Activated naive CD4-positive, alpha-beta T cell treated with anti-CD3 and anti-CD28 coated beads for 36 hours (primary cell): Measurements from ENCODE around the gene ADCY7. TPM values are rescaled to one million over a fixed set of nuclear protein-coding genes. Genes with fewer than 3 reads are reported as not detected.

Source experiments
- CTCF ChIA-PET: fragments of 350-600 bp; sonication (Branson Sonifier 250); formaldehyde crosslinking; loops from one replicate; lab custom pipeline; 2021; ENCODE audit warnings: antibody characterized with exemption; lab: Charles Lee
- DNase-seq: peaks from one replicate; pipeline ENCODE4 v3.0.0-alpha.2; 2020
- H3K27ac Mint-ChIP-seq: one replicate; pipeline ENCODE4 v1.8.0; 2021; ENCODE audit warnings: mild to moderate bottlenecking, mixed read lengths
- H3K27me3 Mint-ChIP-seq: one replicate; pipeline ENCODE4 v1.8.0; 2021; ENCODE audit warnings: low read depth, mixed read lengths
- H3K36me3 Mint-ChIP-seq: one replicate; pipeline ENCODE4 v1.8.0; 2021; ENCODE audit warnings: low read depth, mixed read lengths
- H3K4me1 Mint-ChIP-seq: one replicate; pipeline ENCODE4 v1.8.0; 2021; ENCODE audit warnings: low read depth, mixed read lengths
- H3K4me3 Mint-ChIP-seq: one replicate; pipeline ENCODE4 v1.8.0; 2021; ENCODE audit warnings: mild to moderate bottlenecking, moderate library complexity, mixed read lengths
- H3K9me3 Mint-ChIP-seq: one replicate; pipeline ENCODE4 v1.8.0; 2021; ENCODE audit warnings: mixed read lengths
- intact Hi-C: fragments of 100-400 bp; cut with micrococcal nuclease; formaldehyde crosslinking; loops from one replicate; pipeline ENCODE4 v1.15.1; 2023
- total RNA-seq, 2 experiments: library from RNA; stranded (reverse); gene quantifications; one replicate each; pipeline ENCODE4 v1.2.3, GENCODE V29; 2021

The ADCY7 gene
- total RNA-seq, 2 experiments from 2014 or later, result 73.4 to 89.6 TPM

DNA sequence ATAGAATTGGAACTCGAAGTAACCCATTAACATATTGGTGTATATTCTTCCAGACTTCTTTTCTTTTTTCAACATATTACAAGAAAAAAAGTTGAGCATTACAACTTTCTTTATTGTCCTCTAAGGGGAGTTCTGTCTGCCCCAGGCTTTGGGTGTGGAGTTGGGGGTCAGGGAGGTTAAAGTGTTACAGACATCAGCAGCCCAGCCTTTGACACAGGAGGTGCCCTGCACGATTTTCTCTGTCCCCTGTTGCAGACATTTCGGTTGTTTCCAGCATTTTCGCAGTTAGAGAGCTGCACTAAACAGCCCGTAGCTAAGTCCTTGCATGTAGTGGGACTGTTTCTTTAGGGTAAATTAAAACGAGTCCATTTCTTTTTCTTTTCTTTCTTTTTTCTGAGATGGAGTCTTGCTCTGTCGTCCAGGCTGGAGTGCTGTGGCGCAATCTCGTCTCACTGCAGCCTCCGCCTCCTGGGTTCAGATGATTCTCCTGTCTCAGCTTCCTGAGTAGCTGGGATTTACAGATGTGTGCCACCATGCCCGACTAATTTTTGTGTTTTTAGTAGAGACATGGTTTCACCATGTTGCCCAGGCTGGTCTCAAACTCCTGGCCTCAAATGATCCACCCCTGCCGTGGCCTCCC is 13.4 kb upstream of the ADCY7 start:
- Mint-ChIP-seq H3K27ac (no peak overlapping the region), H3K9me3 (peaks cover 2% of the 10 kb centered on the region), H3K36me3 (no peaks in the 10 kb centered on the region), H3K4me3 (no peak overlapping the region), H3K4me1 (no peaks in the 10 kb centered on the region), H3K27me3 (no peaks in the 10 kb centered on the region)
- no peak for DNase-seq
- intact Hi-C loops, result no loop called here
- CTCF ChIA-PET, result interaction anchor here (0.9 to 1.5 kb wide), 3 partner anchors 8 to 43 kb away, joined by 3 to 4 read pairs (median 4); no protein-coding TSS in a partner anchor

DNA sequence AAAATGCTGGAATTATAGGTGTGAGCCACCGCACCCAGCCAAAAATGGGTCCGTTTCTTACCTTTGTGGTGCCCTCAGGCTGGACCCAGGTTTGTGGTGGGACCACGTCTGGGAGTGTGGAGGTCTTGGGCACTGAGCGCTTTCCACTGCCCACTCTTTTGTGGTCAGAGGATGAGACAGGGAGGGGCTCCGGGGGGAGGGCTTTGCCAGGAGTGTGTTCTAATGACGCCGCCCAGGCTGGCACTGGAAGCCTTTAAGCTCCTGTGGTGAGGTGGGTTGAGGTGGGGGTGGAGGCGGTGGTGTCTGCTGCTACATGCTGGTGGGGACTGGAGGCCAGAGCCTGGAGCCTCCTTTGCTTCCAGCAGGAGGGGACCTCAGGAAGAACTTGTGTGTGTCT is 12.8 kb upstream of the ADCY7 start:
- intact Hi-C loops, result no loop called here
- H3K4me1 Mint-ChIP-seq, result no peaks in the 10 kb centered on the region
- CTCF ChIA-PET, result no interaction called here
- H3K9me3 Mint-ChIP-seq, result peaks cover 2% of the 10 kb centered on the region
- no peak overlapping the region for H3K4me3 Mint-ChIP-seq
- no peaks in the 10 kb centered on the region for H3K27me3 Mint-ChIP-seq
- no peaks in the 10 kb centered on the region for H3K36me3 Mint-ChIP-seq
- H3K27ac Mint-ChIP-seq, result no peak overlapping the region
- DNase-seq, result no peak

DNA sequence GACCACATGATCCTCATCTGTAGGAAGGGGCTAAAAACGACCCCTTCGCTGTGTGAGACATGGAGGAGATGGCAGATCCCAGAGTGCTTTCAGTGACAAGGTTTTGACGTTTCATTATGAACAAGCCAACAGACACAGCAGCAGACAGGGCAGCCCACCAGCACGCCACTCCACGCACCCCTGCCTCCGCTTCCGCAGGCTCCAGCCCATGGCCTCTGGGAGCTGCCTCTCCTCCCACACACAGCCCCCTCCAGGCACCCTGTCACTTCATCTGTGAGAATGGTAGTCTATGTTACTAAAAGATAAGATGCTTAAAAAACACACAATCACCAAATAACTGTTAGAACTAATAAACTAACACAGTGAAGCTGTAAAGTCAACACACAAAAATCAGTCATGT is 12.3 kb upstream of the ADCY7 start:
- no peaks in the 10 kb centered on the region for H3K4me1 Mint-ChIP-seq
- CTCF ChIA-PET, result interaction anchor here (0.6 to 2.0 kb wide), 3 partner anchors 22 to 103 kb away, joined by 3 to 6 read pairs (median 4); no protein-coding TSS in a partner anchor
- H3K27ac Mint-ChIP-seq, result no peak overlapping the region

DNA sequence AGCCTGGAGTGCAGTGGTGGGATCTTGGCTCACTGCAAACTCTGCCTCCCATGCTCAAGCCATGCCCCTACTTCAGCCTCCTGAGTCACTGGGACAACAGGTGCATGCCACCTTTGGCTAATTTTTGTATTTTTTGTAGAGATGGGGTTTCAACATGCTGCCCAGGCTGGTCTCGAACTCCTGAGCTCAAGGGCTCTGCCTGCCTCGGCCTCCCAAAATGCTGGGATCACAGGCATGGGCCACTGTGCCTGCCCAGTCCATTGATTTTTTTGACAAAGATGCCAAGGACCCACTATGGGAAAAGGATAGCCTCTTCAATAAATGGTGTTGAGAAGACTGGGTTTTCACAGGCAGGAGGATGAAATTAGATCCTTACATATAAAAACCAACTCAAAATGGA is 10.8 kb upstream of the ADCY7 start:
- CTCF ChIA-PET, result interaction anchor here (0.6 to 2.0 kb wide), 4 partner anchors 71 to 605 kb away, joined by 3 to 6 read pairs (median 4); no protein-coding TSS in a partner anchor
- Mint-ChIP-seq H3K4me1 (peaks cover 10% of the 10 kb centered on the region), H3K36me3 (no peaks in the 10 kb centered on the region), H3K9me3 (peaks cover 2% of the 10 kb centered on the region), H3K27ac (no peak overlapping the region), H3K27me3 (no peaks in the 10 kb centered on the region), H3K4me3 (no peak overlapping the region)
- intact Hi-C loops, result no loop called here
- DNase-seq, result no peak

More for the DNA sequence above, 12.3 kb upstream of the ADCY7 start:
- intact Hi-C loops, result no loop called here
- H3K27me3 Mint-ChIP-seq, result no peaks in the 10 kb centered on the region
- no peaks in the 10 kb centered on the region for H3K36me3 Mint-ChIP-seq
- DNase-seq, result no peak
- H3K4me3 Mint-ChIP-seq, result no peak overlapping the region
- H3K9me3 Mint-ChIP-seq, result peaks cover 2% of the 10 kb centered on the region

DNA sequence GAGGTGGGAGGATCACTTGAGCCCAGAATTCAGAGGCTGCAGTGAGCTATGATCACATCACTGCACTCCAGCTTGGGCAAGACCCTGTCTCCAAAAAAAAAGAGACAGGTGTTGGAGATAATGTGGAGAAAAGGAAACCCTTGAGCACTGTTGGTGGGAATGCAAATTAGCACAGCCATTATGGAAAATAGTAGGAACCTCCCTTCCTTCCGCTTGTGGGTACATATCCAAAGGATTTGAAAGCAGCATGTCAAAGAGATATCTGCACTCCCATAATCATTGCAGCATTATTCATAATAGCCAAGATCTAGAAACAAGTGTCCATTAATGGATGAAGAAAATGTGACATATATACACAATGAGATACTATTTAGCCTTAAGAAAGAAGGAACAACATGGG is 9.7 kb upstream of the ADCY7 start:
- DNase-seq, result no peak
- H3K4me3 Mint-ChIP-seq, result no peak overlapping the region
- intact Hi-C loops, result no loop called here
- H3K9me3 Mint-ChIP-seq, result peaks cover 2% of the 10 kb centered on the region
- H3K4me1 Mint-ChIP-seq, result peaks cover 10% of the 10 kb centered on the region
- no peak overlapping the region for H3K27ac Mint-ChIP-seq
- no peaks in the 10 kb centered on the region for H3K27me3 Mint-ChIP-seq
- H3K36me3 Mint-ChIP-seq, result no peaks in the 10 kb centered on the region
- CTCF ChIA-PET, result no interaction called here

DNA sequence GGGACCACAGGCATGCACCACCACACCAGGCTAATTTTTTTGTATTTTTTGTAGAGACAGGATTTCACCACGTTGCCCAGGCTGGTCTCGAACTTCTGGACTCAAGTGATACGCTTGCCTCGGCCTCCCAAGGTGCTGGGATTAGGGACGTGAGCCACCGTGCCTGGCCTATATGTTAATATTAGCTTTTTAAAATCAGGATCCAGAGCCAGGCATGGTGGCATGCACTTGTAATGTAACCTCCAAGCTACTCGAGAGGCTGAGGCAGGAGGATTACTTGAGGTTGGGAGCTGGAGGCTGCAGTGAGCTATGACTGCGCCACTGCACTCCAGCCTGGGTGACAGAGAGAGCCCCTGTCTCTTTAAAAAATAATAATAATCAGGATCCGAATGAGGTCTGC is 8.5 kb upstream of the ADCY7 start:
- no peak for DNase-seq
- H3K4me3 Mint-ChIP-seq, result no peak overlapping the region
- H3K4me1 Mint-ChIP-seq, result peaks cover 10% of the 10 kb centered on the region
- peaks cover 3% of the 10 kb centered on the region for H3K27me3 Mint-ChIP-seq
- H3K36me3 Mint-ChIP-seq, result no peaks in the 10 kb centered on the region
- no peak overlapping the region for H3K27ac Mint-ChIP-seq
- CTCF ChIA-PET, result interaction anchor here (0.6 to 1.6 kb wide), 3 partner anchors 47 to 234 kb away, joined by 4 to 5 read pairs (median 4); no protein-coding TSS in a partner anchor
- intact Hi-C loops, result no loop called here
- peaks cover 2% of the 10 kb centered on the region for H3K9me3 Mint-ChIP-seq

DNA sequence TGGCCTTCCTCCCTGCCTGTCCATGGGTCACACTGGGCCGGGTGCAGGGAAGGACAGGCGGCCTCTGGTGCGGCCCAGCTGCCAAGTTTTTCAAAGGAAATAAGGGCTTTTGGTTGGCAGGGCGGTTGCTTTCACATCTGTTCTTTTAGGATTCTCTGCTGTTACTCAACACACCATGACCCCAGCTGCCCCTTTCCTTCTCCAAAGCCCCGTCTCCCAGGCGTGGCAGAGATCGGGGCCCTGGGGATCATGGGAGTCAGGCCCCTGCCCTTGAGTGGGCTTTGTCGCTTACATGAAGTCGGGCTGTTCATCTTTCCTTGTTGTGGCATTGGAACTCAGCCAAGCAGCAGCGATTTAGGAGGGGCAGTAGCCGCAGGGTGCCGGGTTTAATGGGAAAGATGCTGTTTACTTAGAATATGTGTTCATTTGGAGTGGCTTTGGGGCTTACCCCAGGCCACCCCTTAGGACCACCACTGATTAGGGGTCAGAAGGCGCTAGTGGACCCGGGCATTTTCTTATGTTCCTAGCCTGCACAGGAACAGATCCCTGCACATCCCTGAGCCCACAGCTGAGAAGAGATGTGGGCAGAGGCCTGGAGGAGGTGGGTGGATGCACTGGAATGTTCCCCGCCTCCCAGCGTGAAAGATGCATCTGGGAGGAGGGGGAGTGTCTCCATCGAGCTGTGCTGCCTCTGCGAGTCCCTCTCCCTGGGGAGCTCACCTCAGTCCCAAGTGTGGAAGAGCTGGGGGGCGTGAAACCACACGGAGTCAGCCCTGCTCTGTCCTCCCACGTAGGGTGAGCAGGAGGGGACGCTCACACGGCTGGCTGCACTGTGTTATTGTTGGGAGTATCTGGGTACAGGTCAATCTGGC is 6.8 kb upstream of the ADCY7 start:
- peaks cover 3% of the 10 kb centered on the region for H3K27me3 Mint-ChIP-seq
- no peak overlapping the region for H3K27ac Mint-ChIP-seq
- H3K36me3 Mint-ChIP-seq, result no peaks in the 10 kb centered on the region
- no peak for DNase-seq
- H3K4me3 Mint-ChIP-seq, result no peak overlapping the region
- intact Hi-C loops, result no loop called here
- H3K4me1 Mint-ChIP-seq, result peaks cover 22% of the 10 kb centered on the region
- peaks cover 2% of the 10 kb centered on the region for H3K9me3 Mint-ChIP-seq
- CTCF ChIA-PET, result interaction anchor here (1.6 kb wide), 1 partner anchor 96 kb away, joined by 4 read pairs; no protein-coding TSS in a partner anchor

DNA sequence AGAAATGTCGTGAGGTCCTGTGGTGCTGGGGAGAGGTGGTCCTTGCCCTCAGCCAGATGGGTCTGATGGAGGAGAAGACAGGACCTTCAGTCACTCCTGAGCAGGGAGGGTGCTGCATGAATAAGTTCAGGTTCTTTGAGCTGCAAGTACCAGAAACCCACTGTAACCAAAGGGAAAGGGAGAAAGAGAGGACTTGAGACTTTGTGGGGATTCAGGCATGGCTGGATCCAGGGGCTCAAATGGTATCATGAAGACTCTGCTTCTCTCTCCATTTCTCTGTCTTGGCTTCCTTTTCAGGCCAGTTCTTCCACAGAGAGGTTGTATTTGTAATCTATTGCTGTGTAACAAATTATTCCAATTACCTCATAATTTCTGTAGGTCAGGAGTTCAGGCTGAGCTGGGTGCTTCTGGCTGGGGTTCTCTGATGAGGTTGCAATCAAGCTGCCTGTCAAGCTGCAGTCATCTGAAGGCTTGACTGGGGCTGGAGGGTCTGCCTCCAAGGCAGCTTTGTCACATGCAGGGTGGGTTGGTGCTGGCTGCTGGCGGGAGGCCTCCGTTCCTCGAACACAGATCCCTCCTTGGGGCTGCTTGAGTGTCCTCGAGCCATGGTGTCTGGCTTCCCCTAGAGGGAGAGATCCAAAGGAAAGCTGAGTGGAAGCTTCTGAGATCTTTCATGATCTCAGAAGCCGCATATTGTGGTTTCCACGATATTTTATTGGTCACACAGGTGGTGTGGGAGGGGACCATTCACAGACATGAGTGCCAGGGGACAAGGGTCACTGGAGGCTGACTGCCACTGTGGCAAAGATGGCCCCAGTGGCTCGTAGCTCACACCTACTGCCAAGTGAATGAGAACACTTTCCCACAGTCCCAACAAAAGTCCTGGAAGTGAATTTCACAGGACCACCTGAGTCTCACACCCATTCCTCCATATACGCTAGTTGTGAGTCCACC is 5.9 kb upstream of the ADCY7 start:
- intact Hi-C loops, result no loop called here
- no peaks in the 10 kb centered on the region for H3K36me3 Mint-ChIP-seq
- no peak for DNase-seq
- peaks cover 3% of the 10 kb centered on the region for H3K27me3 Mint-ChIP-seq
- peaks cover 3% of the 10 kb centered on the region for H3K9me3 Mint-ChIP-seq
- H3K4me3 Mint-ChIP-seq, result no peak overlapping the region
- CTCF ChIA-PET, result interaction anchor here (1.1 kb wide), 1 partner anchor 8 kb away, joined by 4 read pairs; no protein-coding TSS in a partner anchor
- H3K27ac Mint-ChIP-seq, result no peak overlapping the region
- peaks cover 28% of the 10 kb centered on the region for H3K4me1 Mint-ChIP-seq

DNA sequence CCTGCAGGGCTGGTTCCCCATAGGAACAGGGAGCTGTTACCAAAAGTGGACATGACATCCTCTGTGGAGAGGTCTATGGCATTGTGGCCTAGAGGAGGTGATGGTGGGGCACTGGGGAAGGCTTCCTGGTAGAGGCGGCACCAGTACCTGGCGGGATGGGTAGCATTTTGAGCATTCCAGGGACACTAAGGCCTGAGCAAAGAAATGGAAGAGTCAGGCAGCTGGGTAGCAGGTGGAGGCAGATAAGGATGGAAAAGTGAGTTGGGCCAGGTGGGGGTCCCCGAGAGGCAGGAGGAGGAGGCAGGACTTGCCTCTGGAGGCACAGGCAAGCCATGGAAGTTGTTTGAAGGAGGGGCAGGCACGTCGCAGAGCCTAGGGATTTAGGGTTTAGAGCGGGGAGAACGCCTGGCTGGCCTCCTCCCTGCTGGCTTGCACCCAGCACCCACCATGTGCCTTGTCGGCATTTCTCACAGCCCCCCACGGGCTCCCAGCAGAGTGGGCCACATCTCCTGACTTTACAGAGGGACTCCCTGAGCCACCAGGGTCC is 5.1 kb upstream of the ADCY7 start:
- H3K36me3 Mint-ChIP-seq, result no peaks in the 10 kb centered on the region
- peaks cover 35% of the 10 kb centered on the region for H3K4me1 Mint-ChIP-seq
- H3K27me3 Mint-ChIP-seq, result peaks cover 3% of the 10 kb centered on the region
- H3K9me3 Mint-ChIP-seq, result peaks cover 1% of the 10 kb centered on the region
- intact Hi-C loops, result no loop called here
- CTCF ChIA-PET, result interaction anchor here (1.1 to 2.0 kb wide), 2 partner anchors 9 to 13 kb away, joined by 4 to 5 read pairs; no protein-coding TSS in a partner anchor
- H3K4me3 Mint-ChIP-seq, result no peak overlapping the region
- no peak overlapping the region for H3K27ac Mint-ChIP-seq
- no peak for DNase-seq

DNA sequence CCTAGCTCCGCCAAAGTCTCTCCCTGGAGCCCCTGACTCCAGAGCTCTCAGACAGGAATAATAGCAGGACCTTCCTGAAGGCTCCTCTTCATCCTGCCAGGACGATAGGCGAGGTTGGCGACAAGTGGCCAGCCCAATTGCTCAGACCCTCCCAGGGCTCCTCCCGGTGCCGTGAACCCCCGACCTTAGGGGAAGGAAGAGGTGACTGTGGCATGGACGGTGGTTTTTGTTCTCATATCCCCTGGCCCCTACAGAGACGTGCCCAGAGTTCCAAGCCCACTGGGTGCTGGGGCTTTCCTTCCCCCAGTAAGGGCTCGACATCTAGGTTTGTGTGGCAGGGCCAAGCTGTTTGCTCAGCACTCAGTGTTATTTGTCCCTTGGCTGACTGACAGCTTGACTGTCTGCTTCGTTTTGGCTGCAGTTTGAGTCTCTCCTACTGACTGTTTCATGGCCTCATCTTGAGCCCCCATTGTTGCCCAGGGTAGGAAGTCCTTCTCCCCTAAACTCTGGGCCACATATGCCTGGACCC is 4.6 kb upstream of the ADCY7 start:
- peaks cover 3% of the 10 kb centered on the region for H3K27me3 Mint-ChIP-seq
- no peak for DNase-seq
- peaks cover 1% of the 10 kb centered on the region for H3K9me3 Mint-ChIP-seq
- intact Hi-C loops, result no loop called here
- CTCF ChIA-PET, result interaction anchor here (0.9 to 2.0 kb wide), 4 partner anchors 9 to 248 kb away, joined by 3 to 5 read pairs (median 4); no protein-coding TSS in a partner anchor
- peaks cover 1% of the 10 kb centered on the region for H3K36me3 Mint-ChIP-seq
- no peak overlapping the region for H3K27ac Mint-ChIP-seq
- peaks cover 36% of the 10 kb centered on the region for H3K4me1 Mint-ChIP-seq
- H3K4me3 Mint-ChIP-seq, result no peak overlapping the region
